Measurements from ENCODE around the gene NME7. TPM values are rescaled to one million over a fixed set of nuclear protein-coding genes. Genes with fewer than 3 reads are reported as not detected.

Gene NME7
- total RNA-seq, 1 donor: 4.0 TPM

GRCh38 chr1:169103480-169103893 lies 264.1 kb downstream of the NME7 start:
- Histone ChIP-seq H3K4me3 (ENCODE audit: low read length) (no peak overlapping the region), H3K9me3 (ENCODE audit: low read depth, low read length) (no peaks in the 10 kb centered on the region), H3K4me1 (ENCODE audit: insufficient read depth, low read length) (peaks cover 27% of the 10 kb centered on the region), H3K27me3 (ENCODE audit: insufficient read depth, low read length) (peaks cover 35% of the 10 kb centered on the region)

GRCh38 chr1:169103002-169103401 lies 264.6 kb downstream of the NME7 start:
- Histone ChIP-seq H3K4me1 (ENCODE audit: insufficient read depth, low read length) (peaks cover 28% of the 10 kb centered on the region), H3K27me3 (ENCODE audit: insufficient read depth, low read length) (peaks cover 31% of the 10 kb centered on the region), H3K9me3 (ENCODE audit: low read depth, low read length) (no peaks in the 10 kb centered on the region), H3K4me3 (ENCODE audit: low read length) (no peak overlapping the region)

GRCh38 chr1:169102567-169102966 lies 265.0 kb downstream of the NME7 start:
- no peak overlapping the region for H3K4me3 ChIP-seq (ENCODE audit: low read length)
- H3K27me3 ChIP-seq (ENCODE audit: insufficient read depth, low read length): peaks cover 27% of the 10 kb centered on the region
- H3K4me1 ChIP-seq (ENCODE audit: insufficient read depth, low read length): peaks cover 24% of the 10 kb centered on the region
- H3K9me3 ChIP-seq (ENCODE audit: low read depth, low read length): no peaks in the 10 kb centered on the region

DNA sequence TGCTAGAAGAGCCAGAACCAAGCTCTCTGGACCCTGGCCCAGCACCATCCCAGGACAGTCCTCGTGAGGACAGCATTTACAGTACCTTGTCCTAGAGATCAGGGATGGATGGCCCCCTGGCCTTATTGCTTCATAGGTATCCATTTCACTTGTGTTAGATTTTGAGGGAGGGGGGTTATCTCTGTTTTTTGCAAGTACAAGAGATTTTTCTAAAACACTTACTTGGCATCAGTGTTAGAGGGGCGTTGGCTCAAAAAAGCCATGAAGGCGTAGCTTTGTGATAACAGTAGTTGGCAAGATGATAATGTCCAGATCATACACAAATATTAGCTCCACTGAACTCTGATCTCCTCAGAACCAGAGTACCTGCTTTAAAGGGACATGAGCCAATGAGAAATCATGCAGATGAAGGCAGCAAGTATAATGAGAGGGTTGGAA lies 266.9 kb downstream of the NME7 start:
- Histone ChIP-seq H3K9me3 (ENCODE audit: low read depth, low read length) (no peaks in the 10 kb centered on the region), H3K4me3 (ENCODE audit: low read length) (no peak overlapping the region), H3K27me3 (ENCODE audit: insufficient read depth, low read length) (peaks cover 18% of the 10 kb centered on the region), H3K4me1 (ENCODE audit: insufficient read depth, low read length) (peaks cover 13% of the 10 kb centered on the region)

GRCh38 chr1:169100208-169100607 lies 267.4 kb downstream of the NME7 start:
- H3K4me3 ChIP-seq (ENCODE audit: low read length): no peak overlapping the region
- peaks cover 15% of the 10 kb centered on the region for H3K27me3 ChIP-seq (ENCODE audit: insufficient read depth, low read length)
- peaks cover 8% of the 10 kb centered on the region for H3K4me1 ChIP-seq (ENCODE audit: insufficient read depth, low read length)
- H3K9me3 ChIP-seq (ENCODE audit: low read depth, low read length): no peaks in the 10 kb centered on the region

DNA sequence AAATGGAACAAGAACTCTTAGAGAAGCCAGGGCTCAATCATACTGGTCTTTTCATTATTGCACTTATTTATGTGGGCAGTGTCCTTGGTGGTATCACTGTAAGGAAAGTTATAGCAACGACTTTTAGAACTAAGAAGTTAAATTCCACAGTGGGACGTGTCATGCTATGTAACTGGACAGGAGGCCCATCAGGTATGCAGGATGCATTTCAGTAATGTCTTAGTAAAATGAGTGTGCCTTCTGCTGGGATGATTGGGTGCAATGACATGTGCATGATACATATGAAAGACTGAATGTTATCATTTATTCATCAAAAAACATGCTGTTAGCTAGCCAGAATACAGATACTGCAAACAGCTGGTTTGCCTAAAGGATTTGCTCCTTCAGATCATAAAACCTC lies 268.0 kb downstream of the NME7 start:
- H3K9me3 ChIP-seq (ENCODE audit: low read depth, low read length): no peaks in the 10 kb centered on the region
- H3K4me3 ChIP-seq (ENCODE audit: low read length): no peak overlapping the region
- H3K27me3 ChIP-seq (ENCODE audit: insufficient read depth, low read length): peaks cover 8% of the 10 kb centered on the region
- peaks cover 7% of the 10 kb centered on the region for H3K4me1 ChIP-seq (ENCODE audit: insufficient read depth, low read length)

- Histone ChIP-seq H3K4me1 (ENCODE audit: insufficient read depth, low read length) (peaks cover 7% of the 10 kb centered on the region), H3K4me3 (ENCODE audit: low read length) (no peak overlapping the region), H3K9me3 (ENCODE audit: low read depth, low read length) (no peaks in the 10 kb centered on the region), H3K27me3 (ENCODE audit: insufficient read depth, low read length) (no peaks in the 10 kb centered on the region)
These were observed 269.2 kb downstream of the NME7 start for GRCh38 chr1:169098380-169098779.

DNA sequence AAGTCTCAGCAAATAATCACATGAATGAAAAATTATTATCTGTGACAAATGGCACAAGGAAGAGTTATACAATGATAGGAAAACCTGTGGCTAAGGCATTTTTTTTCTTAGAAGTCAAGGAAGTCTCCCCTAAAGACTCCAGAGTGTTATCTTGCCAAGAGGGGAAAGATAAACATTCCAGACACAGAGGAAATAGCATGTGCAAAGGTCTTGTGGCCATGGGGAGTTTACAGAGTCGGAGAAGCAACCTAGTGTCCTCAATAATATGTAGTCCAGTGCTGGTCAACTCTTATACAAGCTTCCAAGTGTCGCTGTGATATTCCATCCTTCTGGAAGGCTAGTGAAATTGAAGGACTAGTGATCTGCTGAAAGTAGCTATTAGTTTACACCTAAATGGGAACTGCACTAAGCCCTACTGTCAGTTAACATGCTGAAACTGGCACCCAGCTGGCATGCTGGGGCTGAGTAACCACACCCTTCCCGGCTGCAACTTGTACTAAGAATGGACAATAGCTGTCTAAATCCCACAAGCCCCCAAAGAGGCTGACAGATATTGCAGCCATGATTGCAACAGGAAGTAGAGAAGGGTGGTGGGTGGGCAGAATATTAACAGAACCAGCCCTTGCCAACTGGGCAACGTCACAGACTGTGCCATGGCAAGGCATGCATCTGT lies 272.6 kb downstream of the NME7 start:
- H3K4me3 ChIP-seq (ENCODE audit: low read length): no peak overlapping the region
- peaks cover 7% of the 10 kb centered on the region for H3K4me1 ChIP-seq (ENCODE audit: insufficient read depth, low read length)
- no peaks in the 10 kb centered on the region for H3K27me3 ChIP-seq (ENCODE audit: insufficient read depth, low read length)
- H3K9me3 ChIP-seq (ENCODE audit: low read depth, low read length): no peaks in the 10 kb centered on the region

DNA sequence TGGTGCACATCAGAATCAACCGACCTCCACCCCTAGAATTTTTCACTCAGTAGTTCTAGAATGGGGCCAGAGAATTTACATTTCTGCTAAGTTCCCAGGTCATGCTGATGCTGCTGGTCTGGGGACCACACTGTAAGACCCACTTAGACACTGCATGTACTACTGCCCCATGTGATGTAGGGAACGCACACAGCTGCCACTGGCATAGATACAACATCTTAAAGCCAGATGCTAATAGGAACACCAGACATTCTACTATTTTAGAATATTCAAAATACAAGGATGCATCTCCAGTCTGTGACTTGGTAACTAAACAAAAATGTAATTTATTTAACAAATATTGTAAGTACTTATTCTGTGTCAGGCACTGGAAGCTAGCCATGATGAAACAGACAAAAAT lies 275.2 kb downstream of the NME7 start:
- no peak overlapping the region for H3K4me3 ChIP-seq (ENCODE audit: low read length)
- H3K27me3 ChIP-seq (ENCODE audit: insufficient read depth, low read length): no peaks in the 10 kb centered on the region
- no peaks in the 10 kb centered on the region for H3K9me3 ChIP-seq (ENCODE audit: low read depth, low read length)
- H3K4me1 ChIP-seq (ENCODE audit: insufficient read depth, low read length): no peaks in the 10 kb centered on the region

- Histone ChIP-seq H3K9me3 (ENCODE audit: low read depth, low read length) (no peaks in the 10 kb centered on the region), H3K27me3 (ENCODE audit: insufficient read depth, low read length) (no peaks in the 10 kb centered on the region), H3K4me3 (ENCODE audit: low read length) (no peak overlapping the region), H3K4me1 (ENCODE audit: insufficient read depth, low read length) (no peaks in the 10 kb centered on the region)
These were observed 276.1 kb downstream of the NME7 start for GRCh38 chr1:169091480-169091941.

GRCh38 chr1:169090900-169091311 lies 276.7 kb downstream of the NME7 start:
- Histone ChIP-seq H3K27me3 (ENCODE audit: insufficient read depth, low read length) (no peaks in the 10 kb centered on the region), H3K9me3 (ENCODE audit: low read depth, low read length) (no peaks in the 10 kb centered on the region), H3K4me3 (ENCODE audit: low read length) (no peak overlapping the region), H3K4me1 (ENCODE audit: insufficient read depth, low read length) (no peaks in the 10 kb centered on the region)

- Histone ChIP-seq H3K9me3 (ENCODE audit: low read depth, low read length) (no peaks in the 10 kb centered on the region), H3K4me3 (ENCODE audit: low read length) (no peak overlapping the region), H3K27me3 (ENCODE audit: insufficient read depth, low read length) (no peaks in the 10 kb centered on the region), H3K4me1 (ENCODE audit: insufficient read depth, low read length) (no peaks in the 10 kb centered on the region)
These were observed 277.2 kb downstream of the NME7 start for GRCh38 chr1:169090308-169090899.

DNA sequence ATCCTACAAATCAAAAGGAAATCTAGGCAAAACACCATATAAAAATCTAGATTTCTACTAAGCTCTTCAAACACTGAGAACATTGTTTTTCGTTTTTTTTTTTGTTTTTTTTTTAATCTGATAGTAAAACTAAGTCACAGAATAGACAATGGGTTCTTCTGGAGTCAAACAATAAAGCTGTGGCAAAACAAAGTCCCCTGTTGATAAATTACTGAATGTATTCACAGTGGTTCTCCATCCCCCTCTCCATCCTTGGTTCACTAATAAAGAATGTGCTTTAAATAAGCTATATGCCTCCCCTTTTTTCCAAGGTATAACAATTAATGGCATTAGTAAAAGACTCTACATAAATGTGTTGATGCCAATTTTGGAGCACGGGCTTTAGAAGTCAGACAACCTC lies 277.8 kb downstream of the NME7 start:
- H3K27me3 ChIP-seq (ENCODE audit: insufficient read depth, low read length): no peaks in the 10 kb centered on the region

DNA sequence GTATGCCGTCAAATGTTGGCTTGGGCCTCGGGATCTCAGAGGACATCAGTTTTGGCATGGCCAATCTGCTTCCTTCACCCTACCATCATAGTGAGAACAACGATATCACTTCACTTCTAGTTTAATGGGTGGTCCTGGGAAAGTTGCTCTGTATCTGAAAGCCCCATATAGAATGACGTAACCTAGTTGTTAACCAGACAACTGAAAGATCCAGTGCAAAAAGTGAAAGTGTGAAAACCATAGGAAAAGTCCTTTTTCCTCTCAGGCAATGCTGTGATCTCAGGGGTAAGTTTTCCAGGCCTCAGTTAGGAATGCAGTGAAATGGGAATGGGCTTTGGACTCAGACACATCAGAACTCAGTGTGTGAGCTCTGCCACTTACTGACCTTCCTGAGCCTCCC lies 279.7 kb downstream of the NME7 start:
- no peaks in the 10 kb centered on the region for H3K9me3 ChIP-seq (ENCODE audit: low read depth, low read length)
- no peak overlapping the region for H3K4me3 ChIP-seq (ENCODE audit: low read length)
- H3K4me1 ChIP-seq (ENCODE audit: insufficient read depth, low read length): no peaks in the 10 kb centered on the region
- H3K27me3 ChIP-seq (ENCODE audit: insufficient read depth, low read length): no peaks in the 10 kb centered on the region

More for the DNA sequence above, 277.8 kb downstream of the NME7 start:
- no peaks in the 10 kb centered on the region for H3K4me1 ChIP-seq (ENCODE audit: insufficient read depth, low read length)
- H3K4me3 ChIP-seq (ENCODE audit: low read length): no peak overlapping the region
- H3K9me3 ChIP-seq (ENCODE audit: low read depth, low read length): no peaks in the 10 kb centered on the region

DNA sequence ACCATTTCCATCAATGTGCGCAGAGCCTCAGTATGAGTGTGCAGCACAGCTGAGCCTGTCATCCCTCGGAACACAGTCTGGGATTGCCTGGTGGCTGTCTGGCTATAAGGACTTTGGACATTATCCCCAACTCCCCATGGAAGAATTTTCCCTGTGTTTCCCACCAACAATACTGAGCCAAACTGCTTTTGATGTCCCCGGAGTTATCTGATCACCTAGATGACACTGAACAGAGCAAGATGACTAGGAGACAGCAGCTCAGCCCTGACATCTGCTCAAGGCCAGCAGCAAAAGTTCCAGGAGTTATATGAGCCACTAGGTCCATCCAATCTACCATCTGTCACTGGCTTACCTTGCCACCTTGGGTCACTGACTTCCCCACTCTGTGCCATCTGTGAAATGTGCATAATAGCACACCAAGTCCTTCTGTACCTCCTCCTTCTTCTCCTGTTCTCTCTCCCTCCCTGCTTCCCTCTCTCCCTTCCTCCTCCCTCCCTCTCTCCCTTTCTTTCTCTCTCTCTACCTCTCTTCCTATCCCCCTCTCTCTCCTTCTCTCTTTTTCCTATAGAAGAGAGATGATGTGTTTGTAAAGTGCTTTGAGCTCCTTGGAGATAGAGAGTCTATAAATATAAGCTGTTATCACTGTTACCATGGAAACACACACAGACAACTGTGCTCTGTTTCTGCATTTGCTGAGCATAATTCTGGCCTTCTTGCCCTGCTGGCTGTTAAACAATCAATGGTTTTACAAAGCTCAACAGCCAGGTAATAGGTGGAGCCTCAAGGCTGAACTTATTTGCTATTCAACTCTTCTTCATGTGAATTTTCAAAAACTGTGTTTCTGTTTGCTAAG lies 280.8 kb downstream of the NME7 start:
- H3K4me3 ChIP-seq (ENCODE audit: low read length): no peak overlapping the region
- no peaks in the 10 kb centered on the region for H3K4me1 ChIP-seq (ENCODE audit: insufficient read depth, low read length)
- H3K27me3 ChIP-seq (ENCODE audit: insufficient read depth, low read length): no peaks in the 10 kb centered on the region
- no peaks in the 10 kb centered on the region for H3K9me3 ChIP-seq (ENCODE audit: low read depth, low read length)
